ENCODE data around the gene KCNJ18.
"Not testable (repeated sequence)": the region's sequence is repeated elsewhere in the genome, so short reads cannot be mapped to it uniquely, and the experiment has no call there.

Gene KCNJ18

DNA sequence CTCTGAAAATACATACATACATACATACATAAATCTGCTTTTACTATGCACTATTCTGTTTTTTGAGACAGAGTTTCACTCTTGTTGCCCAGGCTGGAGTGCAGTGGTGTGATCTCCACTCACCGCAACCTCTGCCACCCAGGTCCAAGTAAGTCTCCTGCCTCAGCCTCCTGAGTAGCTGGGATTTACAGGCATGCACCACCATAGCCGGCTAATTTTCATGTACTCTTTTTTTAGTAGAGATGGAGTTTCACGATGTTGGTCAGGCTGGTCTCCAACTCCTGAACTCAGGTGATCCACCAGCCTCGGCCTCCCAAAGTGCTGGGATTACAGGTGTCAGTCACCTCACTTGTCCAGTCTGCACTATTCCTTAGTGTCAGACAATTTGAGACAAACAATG lies 20.5 kb upstream of the KCNJ18 start:
- not testable (repeated sequence) for DNase-seq

DNA sequence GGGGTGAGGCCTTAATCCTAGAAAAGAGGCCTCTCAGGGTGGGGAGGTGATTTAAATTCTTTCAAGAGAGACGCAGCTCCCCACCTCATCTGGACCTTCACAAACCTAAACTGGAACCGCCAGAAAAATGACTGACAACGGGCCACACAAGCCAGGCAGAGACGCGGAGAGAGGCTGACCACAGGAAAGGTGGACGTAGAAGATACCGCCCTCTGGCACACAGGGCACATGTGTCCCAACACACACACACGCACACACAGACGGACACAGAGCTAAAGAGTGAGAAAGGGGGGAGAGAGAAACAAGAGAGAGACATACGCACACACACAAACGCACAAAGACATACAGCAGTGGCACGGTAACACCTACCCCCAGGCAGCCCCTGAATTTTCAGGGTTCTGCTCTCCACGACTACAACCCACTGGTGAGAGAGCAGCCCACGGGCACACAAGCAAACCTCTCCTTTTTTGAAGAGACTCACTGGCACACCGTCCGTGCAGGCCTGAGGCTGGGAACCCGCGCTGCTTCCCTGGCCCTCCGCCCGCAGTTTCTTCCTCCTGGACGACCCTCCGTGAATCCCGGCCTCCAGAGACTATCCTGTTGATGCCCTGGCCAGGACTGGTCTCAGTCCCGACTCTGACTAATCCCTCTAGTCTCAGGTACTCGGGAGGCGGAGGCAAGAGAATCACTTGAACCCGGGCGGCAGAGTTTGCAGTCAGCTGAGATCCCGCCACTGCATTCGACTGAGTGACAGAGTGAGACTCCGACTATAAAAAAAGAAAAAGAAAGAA lies 18.7 kb upstream of the KCNJ18 start:
- not testable (repeated sequence) for DNase-seq

DNA sequence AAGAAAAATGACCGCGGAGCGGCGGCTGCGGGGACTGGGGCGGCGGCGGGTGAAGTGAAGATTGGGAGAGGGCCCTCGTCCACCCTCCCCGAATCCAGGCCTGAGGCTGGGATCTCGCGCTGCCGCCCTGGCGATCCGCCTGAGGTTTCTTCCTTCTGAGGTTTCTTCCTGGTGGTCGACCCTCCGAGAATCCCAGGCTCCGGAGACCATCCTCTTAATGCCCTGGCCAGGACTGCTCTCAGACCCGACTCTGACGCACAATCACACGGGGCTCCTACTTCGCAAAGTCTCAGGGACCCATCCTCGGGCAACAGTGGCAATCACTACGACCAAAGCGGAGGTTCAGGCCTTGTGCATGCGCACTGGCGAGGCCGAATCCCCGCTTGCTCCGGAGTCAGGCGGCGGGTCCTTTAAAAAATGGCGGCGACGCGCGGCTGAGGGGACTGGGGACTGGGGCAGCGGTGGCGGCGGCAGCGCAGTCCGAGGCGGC lies 18.0 kb upstream of the KCNJ18 start:
- no peak for DNase-seq

DNA sequence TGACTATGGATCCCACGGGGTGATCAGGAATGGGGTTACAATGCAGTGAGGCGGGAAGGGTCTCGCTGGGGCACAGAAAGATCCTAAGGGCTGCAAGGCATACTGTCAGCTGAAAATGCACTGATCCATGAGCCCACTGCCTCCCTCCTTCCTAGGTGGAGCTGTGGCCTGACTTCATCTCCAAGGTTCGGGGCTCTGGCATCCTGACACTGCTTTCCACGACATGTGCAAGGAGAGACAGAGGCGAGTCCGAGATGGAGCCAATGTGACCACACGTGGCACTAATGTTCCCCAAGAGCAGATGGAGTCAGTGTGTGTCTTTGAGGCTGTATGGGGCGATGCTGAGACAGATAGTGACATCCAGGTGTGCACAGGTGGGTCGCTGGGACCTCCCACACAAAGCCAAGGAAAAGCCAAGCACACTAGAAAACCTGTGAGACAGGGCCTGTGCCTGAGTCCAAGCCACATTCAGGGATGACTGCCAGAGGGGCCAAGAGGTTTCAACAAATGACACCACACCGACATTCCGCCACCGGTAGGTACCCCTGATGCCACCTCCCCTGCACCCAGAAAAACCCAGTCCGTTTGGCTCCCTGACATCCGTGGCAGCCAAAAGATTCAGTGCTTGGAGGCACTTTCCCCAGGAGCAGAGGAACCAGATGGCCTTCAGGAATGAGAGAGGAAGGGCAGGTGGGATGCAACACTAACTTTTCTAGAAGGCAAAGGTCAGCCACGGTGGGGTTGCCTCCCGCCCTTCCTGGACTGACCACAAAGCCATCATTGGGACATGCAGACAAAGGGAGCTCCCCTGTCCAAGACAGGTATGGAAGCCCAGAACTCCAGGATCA lies 17.2 kb upstream of the KCNJ18 start:
- DNase-seq: not testable (repeated sequence)

DNA sequence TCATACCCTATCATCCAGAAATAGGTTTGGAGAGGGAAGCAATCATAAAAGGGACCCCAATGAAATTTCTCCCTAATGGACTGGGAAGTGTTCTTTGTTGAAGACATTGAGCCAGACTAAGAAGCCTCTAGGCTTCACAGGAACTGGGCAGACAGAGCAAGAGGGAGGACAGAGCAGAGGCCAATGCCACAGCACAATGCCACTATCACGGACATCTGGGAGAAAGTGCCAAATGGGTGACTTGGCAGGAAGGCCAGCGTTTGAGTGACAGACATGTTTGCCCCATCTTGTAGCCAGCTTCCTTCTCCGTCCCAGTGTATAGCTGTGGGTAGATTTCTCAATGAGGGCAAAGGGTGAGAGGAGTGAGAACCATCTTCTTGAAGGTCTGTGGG lies 16.6 kb upstream of the KCNJ18 start:
- DNase-seq: not testable (repeated sequence)

DNA sequence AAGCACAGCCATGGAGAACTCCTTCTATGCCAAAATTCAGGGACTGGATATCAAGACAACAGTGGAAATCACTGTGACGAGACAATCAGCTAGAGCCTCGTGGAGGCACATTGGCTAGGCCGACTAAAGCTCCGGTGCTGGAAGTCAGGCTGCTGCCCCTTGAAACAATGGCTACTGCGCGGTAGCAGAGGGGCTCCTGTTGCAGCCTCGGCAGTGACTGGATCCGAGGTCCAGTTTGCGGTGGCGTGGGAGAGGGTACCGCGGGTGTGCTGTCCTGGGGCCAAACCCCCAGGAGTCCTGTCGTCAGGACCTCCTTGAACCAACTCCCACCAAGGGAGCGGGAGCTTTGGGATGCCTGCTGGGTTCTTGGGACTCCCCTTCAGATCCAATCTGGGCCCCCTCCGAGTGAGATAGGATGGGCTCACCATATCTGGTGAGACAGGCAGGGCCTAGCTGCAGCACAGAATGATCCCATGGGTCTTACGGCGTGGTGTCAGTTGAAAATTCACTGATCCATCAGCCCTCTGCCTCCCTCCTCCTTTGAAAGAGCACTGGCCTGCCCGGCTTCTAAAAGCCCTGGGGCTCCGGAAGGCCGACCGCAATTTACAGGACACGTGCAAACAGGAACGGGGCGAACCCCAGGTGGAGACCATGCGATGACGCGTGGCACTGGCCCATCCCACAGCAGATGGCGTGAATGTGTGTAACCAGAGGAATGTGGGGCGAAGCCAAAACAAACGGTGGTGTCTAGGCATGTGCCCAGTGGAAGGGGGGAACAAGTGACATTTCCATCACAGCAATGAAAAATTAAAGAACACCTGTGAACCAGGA lies 15.8 kb upstream of the KCNJ18 start:
- no peak for DNase-seq

DNA sequence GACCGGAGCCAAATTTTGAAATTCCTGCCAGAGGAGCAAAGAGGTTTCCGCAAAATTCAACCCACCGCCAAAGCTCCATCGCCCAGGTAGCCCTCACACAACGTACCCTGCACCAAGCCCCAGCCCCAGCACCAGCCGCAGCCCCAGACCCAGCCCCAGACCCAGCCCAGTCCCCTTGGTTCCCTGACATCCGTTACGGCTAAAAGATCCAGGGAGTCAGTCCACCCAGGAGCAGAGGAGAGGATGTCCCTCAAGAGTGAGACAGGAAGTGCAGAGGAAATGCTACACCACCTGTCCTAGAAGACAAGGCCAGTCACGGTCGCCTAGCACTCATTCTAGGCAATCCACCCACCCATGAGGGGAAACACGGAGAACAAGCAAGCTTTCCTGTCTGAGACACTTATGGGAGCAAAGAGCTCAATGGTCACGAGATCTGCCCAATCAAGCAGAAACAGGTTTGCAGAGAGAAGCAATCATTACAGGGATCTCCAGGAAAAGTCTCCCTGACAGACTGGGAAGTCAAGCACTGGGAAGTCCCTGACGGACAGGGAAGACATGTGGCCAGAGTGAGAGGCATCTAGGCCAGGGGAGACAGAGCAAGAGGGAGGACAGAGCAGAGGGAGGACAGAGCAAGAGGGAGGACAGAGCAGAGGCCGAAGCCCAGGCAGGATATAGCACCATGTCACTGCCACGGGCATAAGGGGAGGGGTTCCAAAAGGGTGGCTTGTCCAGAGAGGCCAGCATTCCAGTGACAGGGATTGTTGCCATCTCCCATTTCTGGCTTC lies 15.0 kb upstream of the KCNJ18 start:
- DNase-seq: no peak

DNA sequence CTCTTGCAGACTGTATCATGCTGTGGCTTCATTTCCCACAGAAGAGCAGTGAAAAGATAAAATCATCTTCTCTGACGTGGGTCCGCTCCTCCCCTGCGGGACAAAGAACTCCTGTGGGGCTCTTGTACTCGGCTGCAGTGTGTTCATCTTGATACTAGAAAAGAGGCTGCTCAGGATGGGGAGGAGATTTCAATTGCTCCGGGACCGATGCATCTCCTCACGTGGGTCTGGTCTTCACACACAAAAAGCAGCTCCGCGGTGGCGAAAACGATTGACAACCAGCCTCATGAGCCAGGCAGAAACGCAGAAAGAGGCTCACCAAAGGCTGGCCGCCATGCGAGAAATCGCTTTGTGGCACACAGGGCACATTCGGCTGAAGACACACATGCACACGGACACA lies 14.4 kb upstream of the KCNJ18 start:
- DNase-seq: no peak

DNA sequence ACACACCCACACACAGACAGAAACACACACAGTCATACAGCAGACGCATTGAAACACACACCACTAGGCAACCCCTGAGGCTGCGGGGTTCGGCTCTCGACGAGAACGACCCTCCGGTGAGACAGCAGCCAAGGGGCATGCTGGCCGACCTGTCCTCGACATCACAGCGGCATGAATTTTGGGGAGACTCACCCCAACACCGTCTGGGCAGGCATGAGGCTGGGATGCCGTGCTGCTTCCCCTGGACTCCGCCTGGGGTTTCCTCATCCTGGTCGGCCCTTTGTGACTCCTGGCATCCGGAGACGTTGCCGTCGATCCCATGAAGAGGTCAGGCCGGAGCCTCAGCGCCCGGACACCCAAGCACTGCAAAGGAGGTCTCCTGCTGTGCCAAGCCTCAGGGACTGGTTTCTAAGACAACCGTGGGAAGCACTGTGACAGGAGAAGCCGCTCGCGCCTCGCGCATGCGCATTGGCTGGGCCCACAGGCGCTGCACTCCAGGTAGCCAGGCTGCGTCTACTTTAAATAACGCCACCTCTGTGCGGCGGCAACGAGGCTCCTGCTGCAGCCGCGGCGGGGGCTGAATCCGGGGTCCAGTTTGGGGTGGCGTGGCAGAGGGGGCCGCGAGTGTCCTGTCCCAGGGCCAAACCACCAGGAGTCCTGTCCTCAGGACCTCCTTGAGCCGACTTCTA lies 13.8 kb upstream of the KCNJ18 start:
- DNase-seq: no peak

DNA sequence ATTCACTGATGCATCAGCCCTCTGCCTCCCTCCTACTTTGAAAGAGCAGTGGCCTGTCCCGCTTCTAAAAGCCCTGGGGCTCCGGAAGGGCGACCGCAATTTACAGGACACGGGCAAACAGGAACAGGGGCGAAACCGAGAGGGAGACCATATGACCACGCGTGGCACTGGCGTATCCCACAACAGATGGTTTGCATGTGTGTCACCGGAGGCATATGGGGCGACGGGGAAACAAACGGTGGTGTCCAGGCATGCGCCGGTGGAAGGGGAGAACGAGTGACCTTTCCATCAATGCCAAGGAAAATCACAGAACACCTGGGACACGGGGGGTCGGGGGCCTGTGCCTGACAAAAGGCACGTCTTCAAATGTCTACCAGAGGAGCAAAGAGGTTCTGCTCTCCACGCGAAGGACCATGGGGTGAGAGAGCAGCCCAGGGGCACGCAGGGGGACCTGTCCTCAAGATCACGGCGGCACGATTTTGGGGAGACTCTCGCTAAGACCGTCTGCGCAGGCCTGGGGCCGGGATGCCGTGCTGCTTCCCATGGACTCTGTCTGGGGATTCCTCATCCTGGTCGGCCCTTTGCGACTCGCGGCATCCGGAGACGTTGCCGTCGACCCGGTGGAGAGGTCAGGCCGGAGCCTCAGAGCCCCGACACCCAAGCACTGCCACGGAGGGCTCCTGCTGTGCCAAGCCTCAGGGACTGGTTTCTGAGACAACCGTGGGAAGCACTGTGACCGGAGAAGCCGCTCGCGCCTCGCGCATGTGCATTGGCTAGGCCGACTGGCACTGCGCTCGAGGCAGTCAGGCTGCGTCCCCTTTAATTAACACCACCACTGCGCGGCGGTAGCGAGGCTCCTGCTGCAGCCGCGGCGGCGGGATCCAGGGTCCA lies 12.8 kb upstream of the KCNJ18 start:
- no peak for DNase-seq

DNA sequence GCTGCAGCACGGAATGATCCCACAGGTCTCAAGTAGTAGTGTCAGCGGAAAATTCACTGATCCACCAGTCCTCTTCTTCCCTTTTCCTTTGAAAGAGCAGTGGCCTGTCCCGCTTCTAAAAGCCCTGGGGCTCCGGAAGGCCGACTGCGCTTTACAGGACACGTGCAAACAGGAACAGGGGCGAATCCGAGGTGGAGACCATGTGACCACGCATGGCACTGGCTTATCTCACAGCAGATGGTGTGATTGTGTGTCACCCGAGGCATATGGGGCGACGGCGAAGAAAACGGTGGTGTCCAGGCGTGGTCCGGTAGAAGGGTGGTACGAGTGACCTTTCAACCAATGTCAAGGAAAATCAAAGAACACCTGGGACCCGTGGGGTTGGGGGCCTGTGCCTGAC lies 12.0 kb upstream of the KCNJ18 start:
- no peak for DNase-seq

DNA sequence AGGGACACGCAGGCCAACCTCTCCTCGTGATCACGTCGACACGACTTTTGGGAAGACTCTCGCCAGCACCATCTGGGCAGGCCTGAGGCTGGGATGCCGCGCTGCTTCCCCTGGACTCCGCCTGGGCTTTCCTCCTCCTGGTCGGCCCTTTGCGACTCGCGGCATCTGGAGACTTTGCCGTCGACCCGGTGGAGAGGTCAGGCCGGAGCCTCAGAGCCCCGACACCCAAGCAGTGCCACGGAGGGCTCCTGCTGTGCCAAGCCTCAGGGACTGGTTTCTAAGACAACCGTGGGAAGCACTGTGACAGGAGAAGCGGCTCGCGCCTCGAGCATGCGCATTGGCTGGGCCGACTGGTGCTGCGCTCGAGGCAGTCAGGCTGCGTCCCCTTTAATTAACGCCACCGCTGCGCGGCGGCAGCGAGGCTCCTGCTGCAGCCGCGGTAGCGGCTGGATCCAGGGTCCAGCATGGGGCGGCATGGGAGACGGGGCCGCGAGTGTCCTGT lies 11.4 kb upstream of the KCNJ18 start:
- DNase-seq: not testable (repeated sequence)

DNA sequence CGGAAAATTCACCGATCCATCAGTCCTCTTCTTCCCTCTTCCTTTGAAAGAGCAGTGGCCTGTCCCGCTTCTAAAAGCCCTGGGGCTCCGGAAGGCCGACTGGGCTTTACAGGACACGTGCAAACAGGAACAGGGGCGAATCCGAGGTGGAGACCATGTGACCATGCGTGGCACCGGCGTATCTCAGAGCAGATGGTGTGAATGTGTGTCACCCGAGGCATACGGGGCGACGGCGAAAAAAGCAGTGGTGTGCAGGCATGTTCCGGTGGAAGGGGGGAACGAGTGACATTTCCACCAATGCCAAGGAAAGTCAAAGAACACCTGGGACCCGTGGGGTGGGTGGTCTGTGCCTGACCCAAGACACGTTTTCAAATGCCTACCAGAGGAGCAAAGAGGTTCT lies 10.7 kb upstream of the KCNJ18 start:
- DNase-seq: not testable (repeated sequence)

DNA sequence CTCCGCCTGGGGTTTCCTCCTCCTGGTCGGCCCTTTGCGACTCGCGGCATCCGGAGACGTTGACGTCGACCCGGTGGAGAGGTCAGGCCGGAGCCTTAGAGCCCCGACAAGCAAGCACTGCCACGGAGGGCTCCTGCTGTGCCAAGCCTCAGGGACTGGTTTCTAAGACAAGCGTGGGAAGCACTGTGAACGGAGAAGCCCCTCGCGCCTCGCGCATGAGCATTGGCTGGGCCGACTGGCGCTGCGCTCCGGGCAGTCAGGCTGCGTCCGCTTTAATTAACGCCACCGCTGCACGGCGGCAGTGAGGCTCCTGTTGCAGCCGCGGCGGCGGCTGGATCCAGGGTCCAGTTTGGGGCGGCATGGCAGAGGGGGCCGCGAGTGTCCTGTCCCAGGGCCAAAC lies 10.2 kb upstream of the KCNJ18 start:
- not testable (repeated sequence) for DNase-seq

DNA sequence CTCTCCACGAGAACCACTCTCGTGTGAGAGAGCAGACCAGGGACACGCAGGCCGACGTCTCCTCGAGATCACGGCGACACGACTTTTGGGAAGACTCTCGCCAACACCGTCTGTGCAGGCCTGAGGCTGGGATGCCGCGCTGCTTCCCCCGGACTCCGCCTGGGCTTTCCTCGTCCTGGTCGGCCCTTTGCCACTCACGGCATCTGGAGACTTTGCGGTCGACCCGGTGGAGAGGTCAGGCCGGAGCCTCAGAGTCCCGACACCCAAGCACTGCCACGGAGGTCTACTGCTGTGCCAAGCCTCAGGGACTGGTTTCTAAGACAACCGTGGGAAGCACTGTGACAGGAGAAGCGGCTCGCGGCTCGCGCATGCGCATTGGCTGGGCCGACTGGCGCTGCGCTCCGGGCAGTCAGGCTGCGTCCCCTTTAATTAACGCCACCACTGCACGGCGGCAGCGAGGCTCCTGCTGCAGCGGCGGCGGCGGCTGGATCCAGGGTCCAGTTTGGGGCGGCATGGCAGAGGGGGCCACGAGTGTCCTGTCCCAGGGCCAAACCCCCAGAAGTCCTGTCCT lies 9.1 kb upstream of the KCNJ18 start:
- DNase-seq: not testable (repeated sequence)

DNA sequence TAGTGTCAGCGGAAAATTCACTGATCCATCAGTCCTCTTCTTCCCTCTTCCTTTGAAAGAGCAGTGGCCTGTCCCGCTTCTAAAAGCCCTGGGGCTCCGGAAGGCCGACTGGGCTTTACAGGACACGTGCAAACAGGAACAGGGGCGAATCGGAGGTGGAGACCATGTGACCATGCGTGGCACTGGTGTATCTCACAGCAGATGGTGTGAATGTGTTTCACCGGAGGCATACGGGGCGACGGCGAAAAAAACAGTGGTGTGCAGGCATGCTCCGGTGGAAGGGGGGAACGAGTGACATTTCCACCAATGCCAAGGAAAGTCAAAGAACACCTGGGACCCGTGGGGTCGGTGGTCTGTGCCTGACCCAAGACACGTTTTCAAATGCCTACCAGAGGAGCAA lies 8.4 kb upstream of the KCNJ18 start:
- not testable (repeated sequence) for DNase-seq

DNA sequence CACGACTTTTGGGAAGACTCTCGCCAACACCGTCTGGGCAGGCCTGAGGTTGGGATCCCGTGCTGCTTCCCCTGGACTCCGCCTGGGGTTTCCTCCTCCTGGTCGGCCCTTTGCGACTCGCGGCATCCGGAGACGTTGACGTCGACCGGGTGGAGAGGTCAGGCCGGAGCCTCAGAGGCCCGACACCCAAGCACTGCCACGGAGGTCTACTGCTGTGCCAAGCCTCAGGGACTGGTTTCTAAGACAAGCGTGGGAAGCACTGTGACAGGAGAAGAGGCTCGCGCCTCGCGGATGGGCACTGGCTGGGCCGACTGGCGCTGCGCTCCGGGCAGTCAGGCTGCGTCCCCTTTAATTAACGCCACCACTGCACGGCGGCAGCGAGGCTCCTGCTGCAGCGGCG lies 7.9 kb upstream of the KCNJ18 start:
- DNase-seq: not testable (repeated sequence)

DNA sequence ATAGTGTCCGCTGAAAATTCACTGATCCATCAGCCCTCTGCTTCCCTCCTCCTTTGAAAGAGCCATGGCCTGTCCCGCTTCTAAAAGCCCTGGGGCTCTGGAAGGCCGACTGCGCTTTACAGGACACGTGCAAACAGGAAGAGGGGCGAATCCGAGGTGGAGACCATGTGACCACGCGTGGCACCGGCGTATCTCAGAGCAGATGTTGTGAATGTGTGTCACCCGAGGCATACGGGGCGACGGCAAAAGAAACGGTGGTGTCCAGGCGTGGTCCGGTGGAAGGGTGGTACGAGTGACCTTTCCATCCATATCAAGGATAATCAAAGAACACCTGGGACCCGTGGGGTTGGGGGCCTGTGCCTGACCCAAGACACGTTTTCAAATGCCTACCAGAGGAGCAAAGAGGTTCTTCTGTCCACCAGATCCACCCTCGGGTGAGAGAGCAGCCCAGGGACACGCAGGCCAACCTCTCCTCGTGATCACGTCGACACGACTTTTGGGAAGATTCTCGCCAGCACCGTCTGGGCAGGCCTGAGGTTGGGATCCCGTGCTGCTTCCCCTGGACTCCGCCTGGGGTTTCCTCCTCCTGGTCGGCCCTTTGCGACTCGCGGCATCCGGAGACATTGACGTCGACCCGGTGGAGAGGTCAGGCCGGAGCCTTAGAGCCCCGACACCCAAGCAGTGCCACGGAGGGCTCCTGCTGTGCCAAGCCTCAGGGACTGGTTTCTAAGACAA lies 7.1 kb upstream of the KCNJ18 start:
- DNase-seq: not testable (repeated sequence)
